ENCODE data around the gene GRIN1. TPM values are rescaled to one million over a fixed set of nuclear protein-coding genes. Genes with fewer than 3 reads are reported as not detected.
A peak's percentile ranks its signal among the peaks of the same experiment; 100 is the strongest.

The GRIN1 gene
- total RNA-seq: under 1 TPM; 0.46 to 0.47 TPM
- long read RNA-seq: 0 reads

GRCh38 chr9:137138722-137139467 lies at the start of gene GRIN1:
Gene GRIN1 (plus strand): TSS chr9:137139154. CDS start chr9:137139487, 333 bp downstream.
- peak; percentile 39 for ATAC-seq
- intact Hi-C loops (cut with DNase I, micrococcal nuclease): no loop called here
- DNase-seq: no peak

- DNase-seq (no peak), ATAC-seq (no peak)
- intact Hi-C loops (cut with DNase I, micrococcal nuclease): no loop called here
Measured at GRCh38 chr9:137089232-137089947, 49.6 kb upstream of the GRIN1 start.

GRCh38 chr9:137095664-137096517 lies 43.1 kb upstream of the GRIN1 start:
- intact Hi-C loops (cut with DNase I, micrococcal nuclease): no loop called here
- ATAC-seq (peak; percentile 49), DNase-seq (peak in 1 of 2 donors; percentile 66)

- intact Hi-C loops (cut with DNase I, micrococcal nuclease): no loop called here
- DNase-seq: no peak
- no peak for ATAC-seq
Measured at GRCh38 chr9:137096785-137097546, 42.0 kb upstream of the GRIN1 start.

GRCh38 chr9:137097761-137098462 lies 41.0 kb upstream of the GRIN1 start:
- ATAC-seq: no peak
- DNase-seq: no peak
- intact Hi-C loops (cut with DNase I, micrococcal nuclease): no loop called here

- intact Hi-C loops (cut with DNase I, micrococcal nuclease): no loop called here
- ATAC-seq (no peak), DNase-seq (no peak)
Measured at GRCh38 chr9:137099231-137099630, 39.7 kb upstream of the GRIN1 start.

GRCh38 chr9:137103206-137103999 lies 35.6 kb upstream of the GRIN1 start:
- ATAC-seq (no peak), DNase-seq (no peak)
- intact Hi-C loops (cut with DNase I, micrococcal nuclease): no loop called here

GRCh38 chr9:137105814-137106661 lies 32.9 kb upstream of the GRIN1 start:
- intact Hi-C loops (cut with DNase I, micrococcal nuclease): no loop called here
- DNase-seq (no peak), ATAC-seq (no peak)

- ATAC-seq: no peak
- intact Hi-C loops (cut with DNase I, micrococcal nuclease): no loop called here
- no peak for DNase-seq
Measured at GRCh38 chr9:137106662-137107250, 32.2 kb upstream of the GRIN1 start.

- ATAC-seq (no peak), DNase-seq (no peak)
- intact Hi-C loops (cut with DNase I, micrococcal nuclease): no loop called here
Measured at GRCh38 chr9:137107312-137107921, 31.5 kb upstream of the GRIN1 start.

GRCh38 chr9:137107982-137108381 lies 31.0 kb upstream of the GRIN1 start:
- intact Hi-C loops (cut with DNase I, micrococcal nuclease): no loop called here
- ATAC-seq: no peak
- no peak for DNase-seq

GRCh38 chr9:137108608-137109249 lies 30.2 kb upstream of the GRIN1 start:
- intact Hi-C loops (cut with DNase I, micrococcal nuclease): no loop called here
- DNase-seq (no peak), ATAC-seq (no peak)

- intact Hi-C loops (cut with DNase I, micrococcal nuclease): loop anchor here in 1 of 2 donors (10.0 kb wide), 1 partner anchor 125 kb away; the partner anchor contains the start of gene SLC34A3
- no peak for DNase-seq
- no peak for ATAC-seq
Measured at GRCh38 chr9:137109250-137110146, 29.5 kb upstream of the GRIN1 start.
